Stimulated activated CD4-positive, alpha-beta T cell treated with anti-CD3 and anti-CD28 coated beads, Interleukin-4, amount 100 ng/mL, for 24 hours (primary cell): Measurements from ENCODE around the gene VCX2.
"Not testable (repeated sequence)": the region's sequence is repeated elsewhere in the genome, so short reads cannot be mapped to it uniquely, and the experiment has no call there.

ENCODE experiments used
- DNase-seq: peaks from one replicate; pipeline ENCODE4 v3.0.0-alpha.2; 2020

Gene VCX2

GRCh38 chrX:8171169-8171568 is at the start of gene VCX2:
Gene VCX2, minus strand, starts transcription at chrX:8171267. Its CDS starts 624 bp downstream, at chrX:8170643.
- DNase-seq: not testable (repeated sequence)

- DNase-seq: no peak
These were observed 33.9 kb upstream of the VCX2 start for GRCh38 chrX:8204943-8205342.

- no peak for DNase-seq
These were observed 33.3 kb upstream of the VCX2 start for GRCh38 chrX:8204169-8204935.

GRCh38 chrX:8201896-8202331 is 30.8 kb upstream of the VCX2 start:
- DNase-seq: no peak

GRCh38 chrX:8196776-8197175 is 25.7 kb upstream of the VCX2 start:
- no peak for DNase-seq

- DNase-seq: no peak
These were observed 23.1 kb upstream of the VCX2 start for GRCh38 chrX:8194216-8194615.

GRCh38 chrX:8192276-8192675 is 21.2 kb upstream of the VCX2 start:
- DNase-seq: no peak

GRCh38 chrX:8191022-8191421 is 20.0 kb upstream of the VCX2 start:
- DNase-seq: no peak

GRCh38 chrX:8190341-8190830 is 19.3 kb upstream of the VCX2 start:
- no peak for DNase-seq

GRCh38 chrX:8189096-8189830 is 18.2 kb upstream of the VCX2 start:
- no peak for DNase-seq

- DNase-seq: no peak
These were observed 12.3 kb upstream of the VCX2 start for GRCh38 chrX:8183346-8183745.

GRCh38 chrX:8179656-8180055 is 8.6 kb upstream of the VCX2 start:
- DNase-seq: no peak

GRCh38 chrX:8154011-8154410 is 17.1 kb downstream of the VCX2 start:
- not testable (repeated sequence) for DNase-seq

- DNase-seq: no peak
These were observed 23.8 kb downstream of the VCX2 start for GRCh38 chrX:8147226-8147625.

GRCh38 chrX:8144925-8145324 is 26.1 kb downstream of the VCX2 start:
- no peak for DNase-seq

GRCh38 chrX:8141896-8142295 is 29.2 kb downstream of the VCX2 start:
- no peak for DNase-seq

- DNase-seq: no peak
These were observed 29.9 kb downstream of the VCX2 start for GRCh38 chrX:8140986-8141744.

- DNase-seq: no peak
These were observed 31.4 kb downstream of the VCX2 start for GRCh38 chrX:8139716-8140115.

GRCh38 chrX:8138252-8138651 is 32.8 kb downstream of the VCX2 start:
- DNase-seq: no peak

GRCh38 chrX:8126648-8127047 is 44.4 kb downstream of the VCX2 start:
- DNase-seq: no peak

GRCh38 chrX:8126092-8126491 is 45.0 kb downstream of the VCX2 start:
- no peak for DNase-seq

GRCh38 chrX:8125566-8125965 is 45.5 kb downstream of the VCX2 start:
- no peak for DNase-seq

GRCh38 chrX:8122538-8122937 is 48.5 kb downstream of the VCX2 start:
- no peak for DNase-seq
